ENCODE data around the gene KRT13. TPM values are rescaled to one million over a fixed set of nuclear protein-coding genes. Genes with fewer than 3 reads are reported as not detected.

Gene KRT13
- total and polyA plus RNA-seq, 9 of the 15 experiments (the other 6 are each of a cell fraction or from before 2014, with no cell fraction given), result 0.11 to 1.1 (median 0.24) TPM; not detected in 3

GRCh38 chr17:41481036-41481435 lies 24.4 kb downstream of the KRT13 start, which contains the start of gene KRT35 (continued):
- TF ChIP-seq, protein P1, sequence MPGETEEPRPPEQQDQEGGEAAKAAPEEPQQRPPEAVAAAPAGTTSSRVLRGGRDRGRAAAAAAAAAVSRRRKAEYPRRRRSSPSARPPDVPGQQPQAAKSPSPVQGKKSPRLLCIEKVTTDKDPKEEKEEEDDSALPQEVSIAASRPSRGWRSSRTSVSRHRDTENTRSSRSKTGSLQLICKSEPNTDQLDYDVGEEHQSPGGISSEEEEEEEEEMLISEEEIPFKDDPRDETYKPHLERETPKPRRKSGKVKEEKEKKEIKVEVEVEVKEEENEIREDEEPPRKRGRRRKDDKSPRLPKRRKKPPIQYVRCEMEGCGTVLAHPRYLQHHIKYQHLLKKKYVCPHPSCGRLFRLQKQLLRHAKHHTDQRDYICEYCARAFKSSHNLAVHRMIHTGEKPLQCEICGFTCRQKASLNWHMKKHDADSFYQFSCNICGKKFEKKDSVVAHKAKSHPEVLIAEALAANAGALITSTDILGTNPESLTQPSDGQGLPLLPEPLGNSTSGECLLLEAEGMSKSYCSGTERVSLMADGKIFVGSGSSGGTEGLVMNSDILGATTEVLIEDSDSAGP (CRISPR knock-in tag; IDR thresholded peaks at IDR 0.05), result no peak
- TF ChIP-seq SP2 (IDR thresholded peaks at IDR 0.05; ENCODE audit: extremely low read depth, low read depth, low read length, poor library complexity, severe bottlenecking), result no peak

GRCh38 chr17:41480581-41480980 lies 24.8 kb downstream of the KRT13 start:
- no peak for ATAC-seq
- H3K4me3 ChIP-seq, result no peak overlapping the region
- no TSS peak for BruUV-seq (replicated peaks)
- in situ Hi-C loops (cut with MboI) (no loop called here), intact Hi-C loops (cut with micrococcal nuclease) (loop anchor here (10.0 kb wide), 1 partner anchor 184 kb away; no protein-coding TSS in a partner anchor)
- no peaks in the 10 kb centered on the region for H3K9me3 ChIP-seq (replicated peaks; ENCODE audit: control insufficient read depth, insufficient read depth, low read depth, low read length)
- WGBS (ENCODE audit: insufficient coverage, low coverage, missing lambda C conversion rate), result 0% methylated on average over 5 of the region's 10 CpGs
- peaks cover 8 to 9% of the 10 kb centered on the region in 2 experiments; a peak in 3 of 5 replicates for H3K4me1 ChIP-seq (replicated peaks in 1 of 2; ENCODE audit: control insufficient read depth in 2 of 2, insufficient read depth in 2 of 2, low read length in 2 of 2)
- no peak overlapping the region for H3K27ac ChIP-seq (ENCODE audit: extremely low read depth, low read depth, low read length)
- H3K27me3 ChIP-seq (ENCODE audit: control insufficient read depth in 2 of 2, insufficient read depth in 2 of 2, low read length in 2 of 2), result peaks cover 17 to 70% of the 10 kb centered on the region in 2 experiments
- ChIA-PET POLR2A (no interaction called here), CTCF (ENCODE audit: low intra/inter-chr PET ratio) (no interaction called here)
- peaks cover 12% of the 10 kb centered on the region for H4K20me1 ChIP-seq (replicated peaks; ENCODE audit: control insufficient read depth, insufficient read depth, low read length)
- no peaks in the 10 kb centered on the region for H3K79me2 ChIP-seq (ENCODE audit: control insufficient read depth, insufficient read depth, low read length)
- H3K36me3 ChIP-seq (ENCODE audit: control insufficient read depth, insufficient read depth, low read length), result no peaks in the 10 kb centered on the region
- H2AFZ ChIP-seq (ENCODE audit: low read depth, low read length), result no peak overlapping the region
- no peak overlapping the region for H3K9ac ChIP-seq (ENCODE audit: insufficient read depth in 1 of 2, low read depth in 2 of 2, low read length in 2 of 2)
- no peaks in the 10 kb centered on the region for H3K9me1 ChIP-seq (ENCODE audit: control insufficient read depth, insufficient read depth, low read length)
- DNase-seq (ENCODE audit: extremely low read depth in 1 of 4, low spot score in 3 of 4), result no peak
- FAIRE-seq, result no peak
- no peak overlapping the region for H3K4me2 ChIP-seq (ENCODE audit: insufficient read depth, low read length)
- TF ChIP-seq KDM1A (IDR thresholded peaks at IDR 0.05), result no peak
- TF ChIP-seq FOXP4 (CRISPR knock-in tag; IDR thresholded peaks at IDR 0.05; ENCODE audit: borderline replicate concordance), result no peak
- no peak for TF ChIP-seq MECOM (CRISPR knock-in tag; IDR thresholded peaks at IDR 0.05)
- TF ChIP-seq SAP30 (IDR thresholded peaks at IDR 0.05; ENCODE audit: borderline replicate concordance, insufficient read depth, low read depth, low read length, poor library complexity, severe bottlenecking), result no peak
- TF ChIP-seq SNRNP70 (optimal IDR thresholded peaks at IDR 0.05; ENCODE audit: low read depth, low read length), result no peak
- no peak for TF ChIP-seq ZNF282 (CRISPR knock-in tag; IDR thresholded peaks at IDR 0.05)
- TF ChIP-seq CREB1 (IDR thresholded peaks at IDR 0.05), result no peak
- TF ChIP-seq CREB1 (CRISPR knock-in tag; IDR thresholded peaks at IDR 0.05), result no peak
- no peak for TF ChIP-seq ZNF76 (CRISPR knock-in tag; IDR thresholded peaks at IDR 0.05; ENCODE audit: borderline replicate concordance)
- TF ChIP-seq MLLT1 (IDR thresholded peaks at IDR 0.05), result no peak
- no peak for TF ChIP-seq EHMT2 (IDR thresholded peaks at IDR 0.05)
- no peak for TF ChIP-seq NR1H2 (CRISPR knock-in tag; IDR thresholded peaks at IDR 0.05)
- no peak for TF ChIP-seq DACH1 (IDR thresholded peaks at IDR 0.05; ENCODE audit: partially characterized antibody)
- TF ChIP-seq ZNF707 (CRISPR knock-in tag; conservative IDR thresholded peaks at IDR 0.05), result no peak
- TF ChIP-seq NFE2 (IDR thresholded peaks at IDR 0.05; ENCODE audit: low read depth), result no peak
